GM12878 (cell line): ENCODE data around the gene CREG2. TPM values are rescaled to one million over a fixed set of nuclear protein-coding genes. Genes with fewer than 3 reads are reported as not detected.

ENCODE experiments used
- ATAC-seq: fragments of 200-7000 bp; cut with Tn5 transposase; 3 replicates; pipeline ENCODE4 v1.9.1; 2020; ENCODE audit warnings: mild to moderate bottlenecking, moderate library complexity
- BruUV-seq: library from RNA; stranded (reverse); fragments of 400-500 nt; replicated peaks from 2 replicates; lab custom pipeline; 2021; lab: Mats Ljungman, UMichigan
- CTCF ChIA-PET: fragments of 300-600 bp; sonication (Branson Sonifier 250); formaldehyde crosslinking; extraction: SDS; loops from one replicate; lab custom pipeline; 2021; ENCODE audit warnings: inconsistent platforms; lab: Yijun Ruan, JAX
- POLR2A ChIA-PET: fragments of 350-600 bp; formaldehyde crosslinking; extraction: SDS; loops from one replicate; lab custom pipeline; 2021; ENCODE audit warnings: inconsistent platforms; lab: Charles Lee
- RAD21 ChIA-PET: fragments of 300-600 bp; sonication (Branson Sonifier 250); formaldehyde crosslinking; loops from one replicate; lab custom pipeline; 2023; ENCODE audit warnings: antibody characterized with exemption; ENCODE audit not compliant: unreplicated experiment; lab: Charles Lee
- SMC1A ChIA-PET: fragments of 300-600 bp; sonication (Branson Sonifier 250); formaldehyde crosslinking; loops from one replicate; lab custom pipeline; 2023; ENCODE audit not compliant: unreplicated experiment, uncharacterized antibody; lab: Charles Lee
- DNase-seq: peaks from one replicate; pipeline ENCODE4 v3.0.0-alpha.2; 2011; ENCODE audit warnings: low read depth, low spot score
- FAIRE-seq: peaks from 3 replicates; lab custom pipeline; 2011; peaks lifted over from hg19 to GRCh38; lab: Jason Lieb, UNC
- H2AFZ ChIP-seq: 2 replicates; pipeline ENCODE4 v1.6.0; 2011; ENCODE audit warnings: low read depth, low read length, control low read depth; ENCODE audit not compliant: control insufficient read depth
- H3K27ac ChIP-seq: 2 replicates; pipeline ENCODE4 v1.5.1; 2011; ENCODE audit warnings: control low read depth; ENCODE audit not compliant: control insufficient read depth, insufficient read depth
- H3K27me3 ChIP-seq, 2 experiments: replicated peaks in 1 of 2; 2 replicates each; pipeline versions ENCODE4 v1.6.0 to v1.6.1; 2011; ENCODE audit warnings: low read length in 1 of 2; ENCODE audit not compliant: control insufficient read depth in 2 of 2, insufficient read depth in 2 of 2
- H3K36me3 ChIP-seq, 2 experiments: 2 replicates each; pipeline ENCODE4 v1.5.1; 2011; ENCODE audit warnings: low read length in 1 of 2; ENCODE audit not compliant: control insufficient read depth in 2 of 2, insufficient read depth in 2 of 2
- H3K4me1 ChIP-seq: 2 replicates; pipeline ENCODE4 v1.6.1; 2011; ENCODE audit warnings: mild to moderate bottlenecking, low read length, moderate library complexity, mixed read lengths; ENCODE audit not compliant: control insufficient read depth, insufficient read depth
- H3K4me2 ChIP-seq: 2 replicates; pipeline ENCODE4 v1.6.0; 2011; ENCODE audit warnings: control low read depth; ENCODE audit not compliant: control insufficient read depth, insufficient read depth
- H3K4me3 ChIP-seq: fragments of 200-600 bp; sonication (generic); 2 replicates; pipeline ENCODE4 v1.5.1; 2016
- H3K79me2 ChIP-seq: 2 replicates; pipeline ENCODE4 v1.6.0; 2011; ENCODE audit warnings: low read length; ENCODE audit not compliant: control insufficient read depth, insufficient read depth
- H3K9ac ChIP-seq: 2 replicates; pipeline ENCODE4 v1.8.0; 2011; ENCODE audit warnings: low read length, control low read depth, mixed read lengths; ENCODE audit not compliant: control insufficient read depth, insufficient read depth
- H3K9me3 ChIP-seq: replicated peaks from 3 replicates; pipeline ENCODE4 v1.5.1; 2011; ENCODE audit warnings: mild to moderate bottlenecking, low read length; ENCODE audit not compliant: control insufficient read depth, insufficient read depth
- H4K20me1 ChIP-seq: 2 replicates; pipeline ENCODE4 v1.6.0; 2011; ENCODE audit not compliant: control insufficient read depth, insufficient read depth
- CHD4 ChIP-seq: fragments of 200-600 bp; sonication (generic); IDR thresholded peaks from 2 replicates; pipeline ENCODE4 v1.6.1; 2016; ENCODE audit warnings: mild to moderate bottlenecking
- EGR1 ChIP-seq, 2 experiments: IDR thresholded peaks; 1 replicate in 1 of 2; 2 replicates in 1 of 2; pipeline ENCODE4 v1.6.1; 2011 to 2012; ENCODE audit warnings: low read depth in 2 of 2, low read length in 2 of 2, borderline replicate concordance in 1 of 2, mild to moderate bottlenecking in 1 of 2, moderate library complexity in 1 of 2
- IKZF2 ChIP-seq, 2 experiments: fragments of 450-650 bp; IDR thresholded peaks; 2 replicates each; pipeline ENCODE4 v1.6.1; 2017; ENCODE audit warnings: mild to moderate bottlenecking in 2 of 2, moderate library complexity in 2 of 2
- IRF4 ChIP-seq: IDR thresholded peaks from 2 replicates; pipeline ENCODE4 v1.6.1; 2011; ENCODE audit warnings: low read depth, low read length
- SPI1 ChIP-seq: IDR thresholded peaks from 2 replicates; pipeline ENCODE4 v1.6.1; 2011; ENCODE audit warnings: low read depth, mild to moderate bottlenecking, low read length, moderate library complexity, borderline replicate concordance; ENCODE audit not compliant: insufficient read depth
- ZNF207 ChIP-seq: fragments of 450-650 bp; IDR thresholded peaks from 2 replicates; pipeline ENCODE4 v1.6.1; 2014; ENCODE audit warnings: antibody characterized with exemption, mild to moderate bottlenecking, borderline replicate concordance
- WGBS: methylation state at CpG from one replicate; pipeline ENCODE4 v1.1.6; 2016; ENCODE audit warnings: low lambda C conversion rate; ENCODE audit not compliant: insufficient replicate concordance, insufficient coverage; ENCODE audit errors: missing lambda C conversion rate; 5-methylcytosine and 5-hydroxymethylcytosine counted together
- in situ Hi-C: fragments of 300-500 bp; cut with MboI; formaldehyde crosslinking; loops from 9 replicates; pipeline ENCODE4 v1.14.3; 2018; ENCODE audit warnings: mixed read lengths
- intact Hi-C: fragments of 100-400 bp; cut with micrococcal nuclease; formaldehyde crosslinking; loops from one replicate; pipeline ENCODE4 v1.14.2; 2022; ENCODE audit not compliant: unreplicated experiment
- polyA plus RNA-seq, 11 experiments: library from polyadenylated mRNA; depleted of rRNA in 4 of 11; unstranded in 6 of 11; stranded (reverse) in 5 of 11; fragments of >200 nt; fragmentation: Nextera tagmentation in 4 of 11; fragmentation: Illumina TruSeq in 1 of 11; extraction: Ambion mirVana in 4 of 11; extraction: Trizol in 1 of 11; gene quantifications; 1 replicate in 1 of 11; 2 replicates in 10 of 11; pipeline versions ENCODE4 v1.2.1 to v1.2.3, GENCODE V29; 2011 to 2016; ENCODE audit warnings: inconsistent platforms in 2 of 11, missing spikeins in 2 of 11, low read depth in 1 of 11
- total RNA-seq, 4 experiments: library from RNA; depleted of rRNA in 3 of 4; stranded (reverse); fragments of >200 nt in 3 of 4; fragmentation: Illumina TruSeq in 1 of 4; extraction: Trizol in 1 of 4; gene quantifications; 2 replicates each; pipeline versions ENCODE4 v1.2.1 to v1.2.3, GENCODE V29; 2013 to 2021
- TF ChIP-seq, protein P1 (sequence below): fragments of 450-650 bp; IDR thresholded peaks from 2 replicates; pipeline ENCODE4 v1.6.1; 2017; ENCODE audit warnings: low read depth, mild to moderate bottlenecking, moderate library complexity

Gene CREG2
- total and polyA plus RNA-seq, 10 of the 15 experiments (the other 5 are each of a cell fraction or from before 2014, with no cell fraction given) = not detected

- H2AFZ ChIP-seq = no peak overlapping the region
- no peaks in the 10 kb centered on the region for H4K20me1 ChIP-seq
- ATAC-seq (no peak), FAIRE-seq (no peak), DNase-seq (no peak)
- H3K27ac ChIP-seq = no peak overlapping the region
- no peaks in the 10 kb centered on the region for H3K79me2 ChIP-seq
- peaks cover 0 to 2% of the 10 kb centered on the region in 2 experiments; a peak in 2 of 4 replicates for H3K27me3 ChIP-seq
- ChIA-PET CTCF (interaction anchor here (0.9 to 3.0 kb wide), 5 partner anchors 9 to 497 kb away, joined by 3 to 24 read pairs (median 6); no protein-coding TSS in a partner anchor), SMC1A (interaction anchor here (0.8 kb wide), 1 partner anchor 9 kb away, joined by 3 read pairs; no protein-coding TSS in a partner anchor), RAD21 (interaction anchor here (0.7 kb wide), 1 partner anchor 33 kb away, joined by 3 read pairs; no protein-coding TSS in a partner anchor), POLR2A (no interaction called here)
- no peak overlapping the region for H3K4me2 ChIP-seq
- no TSS peak for BruUV-seq
- no peak overlapping the region for H3K9ac ChIP-seq
- in situ Hi-C loops = loop anchor here (10.0 kb wide), 1 partner anchor 485 kb away; no protein-coding TSS in a partner anchor
- 0% methylated on average over 1 of the region's 1 CpG for WGBS
- no peak overlapping the region for H3K4me3 ChIP-seq
- H3K9me3 ChIP-seq = no peaks in the 10 kb centered on the region
- no peaks in the 10 kb centered on the region for H3K36me3 ChIP-seq
- intact Hi-C loops = loop anchor here (10.0 kb wide), 1 partner anchor 535 kb away; no protein-coding TSS in a partner anchor
- no peaks in the 10 kb centered on the region for H3K4me1 ChIP-seq
- TF ChIP-seq IKZF2 (IDR thresholded peaks at IDR 0.05) (no peak), IRF4 (no peak), EGR1 (IDR thresholded peaks at IDR 0.05; ENCODE audit: borderline replicate concordance in 1 of 2, low read depth in 2 of 2, low read length in 2 of 2) (no peak), ZNF207 (no peak), SPI1 (no peak), CHD4 (no peak)
- TF ChIP-seq, protein P1, sequence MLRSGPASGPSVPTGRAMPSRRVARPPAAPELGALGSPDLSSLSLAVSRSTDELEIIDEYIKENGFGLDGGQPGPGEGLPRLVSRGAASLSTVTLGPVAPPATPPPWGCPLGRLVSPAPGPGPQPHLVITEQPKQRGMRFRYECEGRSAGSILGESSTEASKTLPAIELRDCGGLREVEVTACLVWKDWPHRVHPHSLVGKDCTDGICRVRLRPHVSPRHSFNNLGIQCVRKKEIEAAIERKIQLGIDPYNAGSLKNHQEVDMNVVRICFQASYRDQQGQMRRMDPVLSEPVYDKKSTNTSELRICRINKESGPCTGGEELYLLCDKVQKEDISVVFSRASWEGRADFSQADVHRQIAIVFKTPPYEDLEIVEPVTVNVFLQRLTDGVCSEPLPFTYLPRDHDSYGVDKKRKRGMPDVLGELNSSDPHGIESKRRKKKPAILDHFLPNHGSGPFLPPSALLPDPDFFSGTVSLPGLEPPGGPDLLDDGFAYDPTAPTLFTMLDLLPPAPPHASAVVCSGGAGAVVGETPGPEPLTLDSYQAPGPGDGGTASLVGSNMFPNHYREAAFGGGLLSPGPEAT = no peak
Observed at GRCh38 chr2:101340141-101340551, 47.2 kb downstream of the CREG2 start.
